ENCODE results near the gene MID1.

Gene MID1

DNA sequence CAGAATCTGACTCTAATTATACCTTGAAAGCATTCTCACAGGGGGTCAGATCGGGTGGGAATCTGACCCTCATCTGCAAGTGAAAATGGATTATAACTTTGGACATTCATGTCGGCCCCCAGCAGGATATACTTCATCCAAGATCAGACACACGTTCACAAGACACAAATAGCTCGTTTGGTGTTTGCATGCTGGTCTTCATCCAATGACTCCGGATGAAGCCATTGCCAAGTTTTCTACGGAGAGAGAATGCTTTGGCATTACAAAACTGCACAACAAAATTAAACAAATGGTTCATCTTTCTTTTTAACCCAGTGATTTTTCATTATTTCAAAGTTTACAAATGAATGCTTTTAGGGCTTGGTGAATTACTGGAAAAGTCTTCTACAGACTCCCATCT, 105.5 kb downstream of the MID1 start:
- no peak overlapping the region for H3K27ac ChIP-seq (ENCODE audit: low read length)
- no peak overlapping the region for H3K4me3 ChIP-seq (ENCODE audit: low read length in 2 of 2)
- H3K36me3 ChIP-seq (ENCODE audit: control insufficient read depth in 2 of 2, insufficient read depth in 2 of 2, low read length in 2 of 2), result no peaks in the 10 kb centered on the region
- H3K27me3 ChIP-seq (ENCODE audit: control insufficient read depth in 1 of 2, insufficient read depth in 2 of 2, low read length in 2 of 2), result no peaks in the 10 kb centered on the region
- no peak overlapping the region for H3K9ac ChIP-seq (ENCODE audit: low read length in 2 of 2)
- no peaks in the 10 kb centered on the region for H3K4me1 ChIP-seq (ENCODE audit: control insufficient read depth, insufficient read depth, low read length)
- H3K9me3 ChIP-seq (ENCODE audit: control insufficient read depth in 2 of 2, low read length in 2 of 2), result no peaks in the 10 kb centered on the region

DNA sequence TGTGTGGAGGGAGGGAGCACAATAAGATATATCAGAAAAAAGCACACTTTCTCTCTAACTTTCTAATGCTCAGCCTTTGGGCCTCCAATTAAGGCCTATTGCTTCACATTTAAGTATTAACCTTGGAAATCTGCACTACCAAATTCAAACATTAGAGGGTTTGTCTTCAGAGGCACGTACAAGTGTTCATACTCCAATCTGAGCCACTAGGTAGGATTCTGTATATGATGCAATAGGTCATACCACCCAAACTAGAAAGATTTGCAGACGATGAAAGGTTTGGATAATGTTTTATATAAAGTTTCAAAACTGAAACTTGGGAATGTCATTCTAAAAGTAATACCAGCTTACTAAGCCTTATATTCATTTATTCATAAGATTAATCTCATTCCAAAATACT, 106.4 kb downstream of the MID1 start:
- Histone ChIP-seq H3K4me3 (ENCODE audit: low read length in 2 of 2) (no peak overlapping the region), H3K36me3 (ENCODE audit: control insufficient read depth in 2 of 2, insufficient read depth in 2 of 2, low read length in 2 of 2) (no peaks in the 10 kb centered on the region), H3K9me3 (ENCODE audit: control insufficient read depth in 2 of 2, low read length in 2 of 2) (no peaks in the 10 kb centered on the region), H3K27ac (ENCODE audit: low read length) (no peak overlapping the region), H3K27me3 (ENCODE audit: control insufficient read depth in 1 of 2, insufficient read depth in 2 of 2, low read length in 2 of 2) (no peaks in the 10 kb centered on the region), H3K4me1 (ENCODE audit: control insufficient read depth, insufficient read depth, low read length) (no peaks in the 10 kb centered on the region), H3K9ac (ENCODE audit: low read length in 2 of 2) (no peak overlapping the region)

DNA sequence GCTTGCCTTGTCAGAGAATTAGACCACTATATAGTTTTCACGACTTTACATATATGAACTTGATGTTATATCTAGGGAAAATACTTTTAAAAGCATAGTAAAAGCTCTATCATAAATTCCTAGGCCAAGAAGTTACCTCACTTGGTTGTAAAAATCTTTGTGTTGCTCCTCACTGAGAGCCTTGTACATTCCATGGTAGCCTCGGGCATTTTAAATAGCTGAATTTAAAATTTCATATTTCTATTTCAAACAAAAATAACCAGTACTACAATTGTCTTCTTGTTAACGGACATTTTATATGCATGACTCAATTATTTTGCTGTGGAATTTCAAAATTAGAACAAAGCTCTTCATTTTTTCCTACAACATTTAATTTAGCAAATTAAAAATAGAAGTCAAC, 107.6 kb downstream of the MID1 start:
- H3K9ac ChIP-seq (ENCODE audit: low read length in 2 of 2), result no peak overlapping the region
- H3K36me3 ChIP-seq (ENCODE audit: control insufficient read depth in 2 of 2, insufficient read depth in 2 of 2, low read length in 2 of 2), result no peaks in the 10 kb centered on the region
- no peaks in the 10 kb centered on the region for H3K27me3 ChIP-seq (ENCODE audit: control insufficient read depth in 1 of 2, insufficient read depth in 2 of 2, low read length in 2 of 2)
- H3K4me3 ChIP-seq (ENCODE audit: low read length in 2 of 2), result no peak overlapping the region
- H3K9me3 ChIP-seq (ENCODE audit: control insufficient read depth in 2 of 2, low read length in 2 of 2), result no peaks in the 10 kb centered on the region
- no peak overlapping the region for H3K27ac ChIP-seq (ENCODE audit: low read length)
- H3K4me1 ChIP-seq (ENCODE audit: control insufficient read depth, insufficient read depth, low read length), result no peaks in the 10 kb centered on the region

DNA sequence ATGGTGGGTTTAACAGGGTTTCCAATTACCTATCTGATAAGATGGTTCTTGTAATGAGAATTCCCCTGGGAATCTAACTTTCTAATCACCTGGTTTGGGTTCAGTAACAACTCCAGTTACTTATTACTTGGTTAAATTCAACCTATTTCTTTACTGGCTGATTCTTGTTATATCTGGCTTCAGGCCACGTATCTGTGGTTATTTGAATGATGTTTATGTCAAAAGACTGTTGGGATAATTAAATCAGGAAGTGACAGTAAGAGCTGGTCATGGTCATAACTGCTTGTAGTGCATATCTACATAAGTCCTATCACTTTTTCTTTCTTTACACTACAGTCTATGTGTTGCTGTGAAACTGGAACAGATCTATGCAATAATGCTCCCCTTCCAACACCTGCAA, 108.1 kb downstream of the MID1 start:
- no peak overlapping the region for H3K9ac ChIP-seq (ENCODE audit: low read length in 2 of 2)
- no peaks in the 10 kb centered on the region for H3K27me3 ChIP-seq (ENCODE audit: control insufficient read depth in 1 of 2, insufficient read depth in 2 of 2, low read length in 2 of 2)
- no peak overlapping the region for H3K4me3 ChIP-seq (ENCODE audit: low read length in 2 of 2)
- no peaks in the 10 kb centered on the region for H3K9me3 ChIP-seq (ENCODE audit: control insufficient read depth in 2 of 2, low read length in 2 of 2)
- no peaks in the 10 kb centered on the region for H3K36me3 ChIP-seq (ENCODE audit: control insufficient read depth in 2 of 2, insufficient read depth in 2 of 2, low read length in 2 of 2)
- no peak overlapping the region for H3K27ac ChIP-seq (ENCODE audit: low read length)
- H3K4me1 ChIP-seq (ENCODE audit: control insufficient read depth, insufficient read depth, low read length), result no peaks in the 10 kb centered on the region

DNA sequence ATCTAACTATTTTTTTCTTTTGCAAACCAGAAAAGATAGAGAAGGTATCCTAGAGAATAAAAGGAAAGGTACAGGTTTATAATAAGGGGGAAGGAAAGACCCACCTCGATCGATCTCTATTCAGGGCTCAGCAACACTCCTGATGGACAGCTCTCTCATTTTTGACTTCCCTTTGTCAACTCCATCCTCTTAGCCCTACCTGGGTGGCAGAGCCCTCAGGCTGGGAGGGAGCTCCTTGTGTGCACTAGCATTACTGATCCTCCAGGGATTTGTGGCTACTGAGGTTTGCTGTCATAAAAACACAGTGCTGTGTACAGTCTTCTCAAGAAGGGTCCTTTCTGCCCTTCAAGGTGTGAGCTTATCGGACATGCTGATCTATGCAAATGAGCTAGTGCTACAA, 111.0 kb downstream of the MID1 start:
- Histone ChIP-seq H3K36me3 (ENCODE audit: control insufficient read depth in 2 of 2, insufficient read depth in 2 of 2, low read length in 2 of 2) (no peaks in the 10 kb centered on the region), H3K9ac (ENCODE audit: low read length in 2 of 2) (no peak overlapping the region), H3K4me3 (ENCODE audit: low read length in 2 of 2) (no peak overlapping the region), H3K27ac (ENCODE audit: low read length) (no peak overlapping the region), H3K27me3 (ENCODE audit: control insufficient read depth in 1 of 2, insufficient read depth in 2 of 2, low read length in 2 of 2) (no peaks in the 10 kb centered on the region), H3K4me1 (ENCODE audit: control insufficient read depth, insufficient read depth, low read length) (no peaks in the 10 kb centered on the region), H3K9me3 (ENCODE audit: control insufficient read depth in 2 of 2, low read length in 2 of 2) (no peaks in the 10 kb centered on the region)

DNA sequence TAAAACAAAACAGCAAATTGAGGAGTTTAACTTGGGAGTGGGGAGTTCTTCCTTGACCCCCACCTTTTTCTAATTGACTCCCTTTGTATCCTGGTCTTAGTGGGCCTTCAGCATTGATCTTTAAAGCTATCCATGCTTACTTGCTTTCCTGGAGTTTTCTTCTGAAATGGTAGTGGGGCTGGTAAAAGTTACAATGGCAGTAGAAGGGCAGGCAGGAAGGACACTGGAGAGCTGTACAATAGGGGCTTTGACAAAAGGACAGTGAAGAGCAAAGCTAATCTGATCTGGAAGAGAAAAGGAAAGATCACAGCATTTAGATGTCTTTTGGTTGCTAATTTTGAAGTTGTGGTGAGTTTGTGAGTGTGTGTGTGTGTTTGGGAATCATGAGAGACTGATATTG, 111.5 kb downstream of the MID1 start:
- no peaks in the 10 kb centered on the region for H3K36me3 ChIP-seq (ENCODE audit: control insufficient read depth in 2 of 2, insufficient read depth in 2 of 2, low read length in 2 of 2)
- no peak overlapping the region for H3K27ac ChIP-seq (ENCODE audit: low read length)
- H3K9ac ChIP-seq (ENCODE audit: low read length in 2 of 2), result no peak overlapping the region
- H3K4me3 ChIP-seq (ENCODE audit: low read length in 2 of 2), result no peak overlapping the region
- H3K9me3 ChIP-seq (ENCODE audit: control insufficient read depth in 2 of 2, low read length in 2 of 2), result no peaks in the 10 kb centered on the region
- no peaks in the 10 kb centered on the region for H3K27me3 ChIP-seq (ENCODE audit: control insufficient read depth in 1 of 2, insufficient read depth in 2 of 2, low read length in 2 of 2)
- no peaks in the 10 kb centered on the region for H3K4me1 ChIP-seq (ENCODE audit: control insufficient read depth, insufficient read depth, low read length)

DNA sequence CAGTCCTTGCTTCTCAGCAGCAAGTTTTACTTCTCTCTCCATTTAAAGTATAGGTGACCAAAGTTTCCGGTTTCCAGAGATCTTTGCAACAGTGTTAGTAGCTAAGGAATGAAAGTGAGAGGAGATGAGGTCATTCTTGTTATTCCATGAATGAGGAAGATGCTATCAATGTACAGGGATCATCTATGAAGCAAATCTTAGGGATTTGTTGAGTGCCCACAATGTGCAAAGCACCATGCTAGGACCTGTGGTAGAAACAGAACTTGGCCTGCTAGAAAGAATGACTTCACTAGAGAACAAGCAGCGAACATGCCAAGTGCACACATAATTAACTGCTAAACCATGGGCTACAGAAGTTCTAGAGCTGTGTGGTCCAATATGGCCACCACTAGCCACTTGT, 112.5 kb downstream of the MID1 start:
- no peaks in the 10 kb centered on the region for H3K36me3 ChIP-seq (ENCODE audit: control insufficient read depth in 2 of 2, insufficient read depth in 2 of 2, low read length in 2 of 2)
- H3K27me3 ChIP-seq (ENCODE audit: control insufficient read depth in 1 of 2, insufficient read depth in 2 of 2, low read length in 2 of 2), result no peaks in the 10 kb centered on the region
- H3K9ac ChIP-seq (ENCODE audit: low read length in 2 of 2), result no peak overlapping the region
- H3K9me3 ChIP-seq (ENCODE audit: control insufficient read depth in 2 of 2, low read length in 2 of 2), result no peaks in the 10 kb centered on the region
- H3K4me3 ChIP-seq (ENCODE audit: low read length in 2 of 2), result no peak overlapping the region
- no peak overlapping the region for H3K27ac ChIP-seq (ENCODE audit: low read length)
- H3K4me1 ChIP-seq (ENCODE audit: control insufficient read depth, insufficient read depth, low read length), result no peaks in the 10 kb centered on the region

DNA sequence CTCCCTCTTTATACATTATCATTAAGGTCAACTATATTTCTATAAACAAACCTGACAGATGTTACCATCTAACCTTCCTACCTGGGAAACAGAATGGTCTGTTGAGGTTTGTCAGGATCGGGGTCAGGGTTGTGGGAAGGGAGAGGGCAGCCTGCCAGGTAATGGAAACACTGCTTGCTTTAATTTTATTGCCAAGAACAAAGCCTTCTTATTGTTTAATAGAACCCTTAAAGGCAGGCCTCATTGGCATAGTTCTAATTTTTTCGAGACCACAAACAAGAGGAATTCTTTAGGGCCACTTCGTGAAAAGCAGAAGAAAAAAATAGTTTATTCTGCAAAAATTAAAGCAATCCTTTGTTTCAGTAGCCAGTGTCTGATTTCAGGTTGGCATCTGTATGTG, 113.2 kb downstream of the MID1 start:
- H3K9ac ChIP-seq (ENCODE audit: low read length in 2 of 2), result no peak overlapping the region
- H3K27ac ChIP-seq (ENCODE audit: low read length), result no peak overlapping the region
- H3K36me3 ChIP-seq (ENCODE audit: control insufficient read depth in 2 of 2, insufficient read depth in 2 of 2, low read length in 2 of 2), result no peaks in the 10 kb centered on the region
- no peaks in the 10 kb centered on the region for H3K27me3 ChIP-seq (ENCODE audit: control insufficient read depth in 1 of 2, insufficient read depth in 2 of 2, low read length in 2 of 2)
- H3K4me3 ChIP-seq (ENCODE audit: low read length in 2 of 2), result no peak overlapping the region
- no peaks in the 10 kb centered on the region for H3K9me3 ChIP-seq (ENCODE audit: control insufficient read depth in 2 of 2, low read length in 2 of 2)
- H3K4me1 ChIP-seq (ENCODE audit: control insufficient read depth, insufficient read depth, low read length), result no peaks in the 10 kb centered on the region

DNA sequence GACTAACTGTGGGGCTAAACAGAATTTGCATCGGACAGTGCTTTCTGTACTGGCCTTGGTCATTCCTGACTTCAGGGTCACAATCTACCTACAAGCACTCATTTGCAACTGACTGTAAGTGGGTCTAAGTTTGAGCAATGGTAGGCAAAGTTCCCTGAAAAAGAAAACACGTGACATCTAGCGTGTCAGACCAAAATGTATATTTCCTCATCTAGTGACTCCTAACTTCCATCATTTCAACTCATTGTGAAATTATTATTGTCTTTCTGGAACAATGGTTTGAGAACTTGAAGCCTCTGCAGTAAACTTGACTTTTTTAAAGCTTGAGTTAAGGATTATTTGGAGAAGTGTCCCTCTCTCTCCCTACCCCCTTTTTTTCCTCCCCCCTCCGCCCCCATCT, 113.6 kb downstream of the MID1 start:
- H3K4me3 ChIP-seq (ENCODE audit: low read length in 2 of 2), result no peak overlapping the region
- H3K9ac ChIP-seq (ENCODE audit: low read length in 2 of 2), result no peak overlapping the region
- H3K9me3 ChIP-seq (ENCODE audit: control insufficient read depth in 2 of 2, low read length in 2 of 2), result no peaks in the 10 kb centered on the region
- no peaks in the 10 kb centered on the region for H3K36me3 ChIP-seq (ENCODE audit: control insufficient read depth in 2 of 2, insufficient read depth in 2 of 2, low read length in 2 of 2)
- H3K4me1 ChIP-seq (ENCODE audit: control insufficient read depth, insufficient read depth, low read length), result no peaks in the 10 kb centered on the region
- H3K27ac ChIP-seq (ENCODE audit: low read length), result no peak overlapping the region
- H3K27me3 ChIP-seq (ENCODE audit: control insufficient read depth in 1 of 2, insufficient read depth in 2 of 2, low read length in 2 of 2), result no peaks in the 10 kb centered on the region

DNA sequence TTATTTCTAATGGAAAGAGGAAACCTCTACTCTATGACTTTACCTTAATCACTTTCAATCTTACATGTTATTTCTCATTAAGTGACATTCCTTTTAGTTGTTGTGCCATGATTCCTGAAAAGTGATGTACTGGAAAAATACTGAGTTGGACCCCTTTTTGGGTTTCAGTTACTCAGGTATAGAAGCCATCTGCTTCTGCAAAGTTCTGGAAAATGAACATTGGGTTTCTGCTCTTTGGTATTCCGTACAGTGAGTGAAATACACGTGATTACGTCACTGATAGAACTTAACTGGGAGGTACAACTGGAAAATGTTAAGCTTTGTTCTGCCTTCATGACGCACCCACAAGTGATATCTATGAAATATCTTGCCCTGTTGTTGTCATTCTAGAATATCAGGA, 114.7 kb downstream of the MID1 start:
- H3K9me3 ChIP-seq (ENCODE audit: control insufficient read depth in 2 of 2, low read length in 2 of 2), result no peaks in the 10 kb centered on the region
- H3K4me3 ChIP-seq (ENCODE audit: low read length in 2 of 2), result no peak overlapping the region
- no peaks in the 10 kb centered on the region for H3K27me3 ChIP-seq (ENCODE audit: control insufficient read depth in 1 of 2, insufficient read depth in 2 of 2, low read length in 2 of 2)
- no peaks in the 10 kb centered on the region for H3K36me3 ChIP-seq (ENCODE audit: control insufficient read depth in 2 of 2, insufficient read depth in 2 of 2, low read length in 2 of 2)
- no peaks in the 10 kb centered on the region for H3K4me1 ChIP-seq (ENCODE audit: control insufficient read depth, insufficient read depth, low read length)
- H3K9ac ChIP-seq (ENCODE audit: low read length in 2 of 2), result no peak overlapping the region
- H3K27ac ChIP-seq (ENCODE audit: low read length), result no peak overlapping the region

DNA sequence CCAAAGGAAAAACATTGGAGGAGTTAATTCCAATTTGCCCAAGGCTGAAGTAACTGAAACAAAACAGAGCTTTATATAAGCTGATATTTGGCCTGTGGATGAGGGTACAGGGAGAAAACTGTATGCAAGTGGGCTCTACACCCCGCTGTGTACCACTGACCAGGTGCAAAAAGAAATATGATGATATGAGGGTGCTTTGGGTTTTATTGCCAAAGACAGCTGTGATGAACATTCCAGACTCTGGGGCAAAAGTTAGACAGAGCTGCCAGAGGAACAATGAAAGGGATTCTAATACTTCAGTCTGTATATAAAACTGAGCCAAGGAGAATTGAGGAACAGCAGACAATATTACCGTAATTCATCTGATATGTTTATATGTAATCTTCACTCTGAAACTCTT, 117.4 kb downstream of the MID1 start:
- Histone ChIP-seq H3K9me3 (ENCODE audit: control insufficient read depth in 2 of 2, low read length in 2 of 2) (no peaks in the 10 kb centered on the region), H3K36me3 (ENCODE audit: control insufficient read depth in 2 of 2, insufficient read depth in 2 of 2, low read length in 2 of 2) (no peaks in the 10 kb centered on the region), H3K27ac (ENCODE audit: low read length) (no peak overlapping the region), H3K4me1 (ENCODE audit: control insufficient read depth, insufficient read depth, low read length) (no peaks in the 10 kb centered on the region), H3K27me3 (ENCODE audit: control insufficient read depth in 1 of 2, insufficient read depth in 2 of 2, low read length in 2 of 2) (no peaks in the 10 kb centered on the region), H3K9ac (ENCODE audit: low read length in 2 of 2) (no peak overlapping the region), H3K4me3 (ENCODE audit: low read length in 2 of 2) (no peak overlapping the region)

DNA sequence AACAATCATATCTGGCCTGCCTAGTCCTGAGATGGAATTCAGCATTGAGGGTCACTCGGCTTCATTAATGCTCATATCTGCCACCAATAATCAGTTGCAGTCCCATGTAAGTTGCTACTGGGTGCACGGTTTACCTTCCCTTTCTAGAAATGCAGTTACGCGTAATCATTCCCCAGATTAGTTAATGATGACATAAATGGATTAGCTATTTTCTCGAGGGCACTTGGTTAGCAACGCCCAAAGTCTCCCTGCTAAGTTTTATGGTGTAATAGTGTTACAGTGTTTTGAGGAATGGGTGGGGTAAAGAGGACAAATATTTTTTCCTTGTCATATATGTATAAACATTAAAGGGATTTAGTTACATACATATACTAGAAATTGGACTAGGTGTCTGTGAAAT, 118.8 kb downstream of the MID1 start:
- Histone ChIP-seq H3K9ac (ENCODE audit: low read length in 2 of 2) (no peak overlapping the region), H3K9me3 (ENCODE audit: control insufficient read depth in 2 of 2, low read length in 2 of 2) (no peaks in the 10 kb centered on the region), H3K27me3 (ENCODE audit: control insufficient read depth in 1 of 2, insufficient read depth in 2 of 2, low read length in 2 of 2) (no peaks in the 10 kb centered on the region), H3K36me3 (ENCODE audit: control insufficient read depth in 2 of 2, insufficient read depth in 2 of 2, low read length in 2 of 2) (no peaks in the 10 kb centered on the region), H3K27ac (ENCODE audit: low read length) (no peak overlapping the region), H3K4me1 (ENCODE audit: control insufficient read depth, insufficient read depth, low read length) (no peaks in the 10 kb centered on the region), H3K4me3 (ENCODE audit: low read length in 2 of 2) (no peak overlapping the region)
